OCI-LY1 (cell line): Measurements from ENCODE around the gene SNRNP48.

ENCODE experiments used
- CTCF ChIP-seq: fragments of 200-600 bp; sonication (generic), shearing (Covaris generic); IDR thresholded peaks from 2 replicates; pipeline ENCODE4 v1.5.1; 2017; ENCODE audit warnings: mild to moderate bottlenecking, antibody characterized with exemption, low read length, moderate library complexity, mixed read lengths
- EZH2 ChIP-seq: fragments of 200-600 bp; sonication (generic), shearing (Covaris generic); IDR thresholded peaks from 2 replicates; pipeline ENCODE4 v1.8.0; 2017; ENCODE audit warnings: borderline replicate concordance, mixed run types, mild to moderate bottlenecking, antibody characterized with exemption, low read length, moderate library complexity, mixed read lengths

GRCh38 chr6:7585287-7585930 is 4.6 kb upstream of the SNRNP48 start:
- TF ChIP-seq CTCF, result no peak
- TF ChIP-seq EZH2, result no peak
